K562 (cell line): ENCODE results near the gene B4GALNT3. TPM values are rescaled to one million over a fixed set of nuclear protein-coding genes. Genes with fewer than 3 reads are reported as not detected.

Source experiments
- ATAC-seq: fragments of 200-7000 bp; cut with Tn5 transposase; 3 replicates; pipeline ENCODE4 v1.9.1; 2020; ENCODE audit warnings: moderate library complexity
- BruUV-seq: library from RNA; stranded (reverse); fragments of 400-500 nt; replicated peaks from 2 replicates; lab custom pipeline; 2021; lab: Mats Ljungman, UMichigan
- CTCF ChIA-PET: fragments of 300-600 bp; formaldehyde crosslinking; extraction: SDS; loops from one replicate; lab custom pipeline; 2021; ENCODE audit warnings: low intra/inter-chr PET ratio; lab: Yijun Ruan, JAX
- POLR2A ChIA-PET: fragments of 300-600, 350-650 bp; sonication (Branson Sonifier 250); formaldehyde crosslinking; extraction: SDS; loops from one replicate; lab custom pipeline; 2021; ENCODE audit warnings: antibody characterized with exemption, inconsistent platforms; lab: Yijun Ruan, JAX
- DNase-seq, 4 experiments: peaks; one replicate each; pipeline versions ENCODE4 v3.0.0 to v3.0.0-alpha.2; 2011 to 2018; ENCODE audit warnings: low spot score in 3 of 4, mixed read lengths in 3 of 4; ENCODE audit errors: extremely low read depth in 1 of 4
- FAIRE-seq: peaks from 2 replicates; lab custom pipeline; 2011; peaks lifted over from hg19 to GRCh38; lab: Jason Lieb, UNC
- H2AFZ ChIP-seq: 2 replicates; pipeline ENCODE4 v1.6.0; 2011; ENCODE audit warnings: low read depth, low read length, control low read depth, inconsistent platforms
- H3K27ac ChIP-seq: fragments of 200-600 bp; 3 replicates; pipeline ENCODE4 v1.8.0; 2011; ENCODE audit warnings: low read depth, mild to moderate bottlenecking, control low read depth, inconsistent platforms, low read length, moderate library complexity, mixed read lengths; ENCODE audit errors: extremely low read depth
- H3K27me3 ChIP-seq, 2 experiments: fragments of 300-600 bp in 1 of 2; 2 replicates in 1 of 2; 3 replicates in 1 of 2; pipeline versions ENCODE4 v1.6.0 to v1.8.0; 2011; ENCODE audit warnings: inconsistent platforms in 2 of 2, low read length in 2 of 2, mild to moderate bottlenecking in 1 of 2, mixed read lengths in 1 of 2, moderate library complexity in 1 of 2; ENCODE audit not compliant: control insufficient read depth in 2 of 2, insufficient read depth in 2 of 2
- H3K36me3 ChIP-seq: fragments of 300-600 bp; 3 replicates; pipeline ENCODE4 v1.8.0; 2011; ENCODE audit warnings: mild to moderate bottlenecking, low read length, inconsistent platforms; ENCODE audit not compliant: control insufficient read depth, insufficient read depth
- H3K4me1 ChIP-seq, 2 experiments: fragments of 200-600 bp in 1 of 2; replicated peaks in 1 of 2; 2 replicates in 1 of 2; 3 replicates in 1 of 2; pipeline versions ENCODE4 v1.5.1 to v1.8.0; 2011; ENCODE audit warnings: inconsistent platforms in 2 of 2, low read length in 2 of 2, mild to moderate bottlenecking in 1 of 2, mixed read lengths in 1 of 2, moderate library complexity in 1 of 2; ENCODE audit not compliant: control insufficient read depth in 2 of 2, insufficient read depth in 2 of 2
- H3K4me2 ChIP-seq: 2 replicates; pipeline ENCODE4 v1.6.1; 2011; ENCODE audit warnings: low read length, control low read depth, inconsistent platforms, mixed read lengths; ENCODE audit not compliant: insufficient read depth
- H3K4me3 ChIP-seq: fragments of 200-600 bp; sonication (generic), shearing (Covaris generic); 2 replicates; pipeline ENCODE4 v1.5.1; 2016; ENCODE audit warnings: control low read depth, inconsistent platforms
- H3K79me2 ChIP-seq: fragments of 200-600 bp; 3 replicates; pipeline ENCODE4 v1.8.0; 2011; ENCODE audit warnings: low read length, inconsistent platforms; ENCODE audit not compliant: control insufficient read depth, insufficient read depth
- H3K9ac ChIP-seq, 2 experiments: 2 replicates each; pipeline versions ENCODE4 v1.6.0 to v1.6.1; 2011; ENCODE audit warnings: low read depth in 2 of 2, low read length in 2 of 2, control low read depth in 1 of 2, inconsistent platforms in 1 of 2, mild to moderate bottlenecking in 1 of 2, mixed read lengths in 1 of 2; ENCODE audit not compliant: insufficient read depth in 1 of 2
- H3K9me1 ChIP-seq: one replicate; pipeline ENCODE4 v1.6.0; 2011; ENCODE audit warnings: inconsistent platforms, mild to moderate bottlenecking, low read length, moderate library complexity; ENCODE audit not compliant: control insufficient read depth, insufficient read depth
- H3K9me3 ChIP-seq: replicated peaks from 2 replicates; pipeline ENCODE4 v1.5.1; 2011; ENCODE audit warnings: low read depth, low read length, inconsistent platforms; ENCODE audit not compliant: control insufficient read depth, insufficient read depth
- H4K20me1 ChIP-seq: replicated peaks from 2 replicates; pipeline ENCODE4 v1.6.1; 2011; ENCODE audit warnings: low read length, inconsistent platforms, mixed read lengths; ENCODE audit not compliant: control insufficient read depth, insufficient read depth
- ATF7 ChIP-seq: fragments of 450-650 bp; IDR thresholded peaks from 2 replicates; pipeline ENCODE4 v1.7.1; 2014; ENCODE audit warnings: mild to moderate bottlenecking, moderate library complexity
- CXXC5 ChIP-seq: fragments of 250-450 bp; sonication (Bioruptor Pico); IDR thresholded peaks from 2 replicates; pipeline ENCODE4 v1.8.0; 2022; ENCODE audit warnings: inconsistent platforms, mild to moderate bottlenecking, moderate library complexity
- POLR2A ChIP-seq: fragments of 450-650 bp; conservative IDR thresholded peaks from 2 replicates; pipeline ENCODE4 v1.6.1; 2016
- ZEB2 ChIP-seq: fragments of 450-650 bp; IDR thresholded peaks from 2 replicates; pipeline ENCODE4 v1.6.1; 2016
- ZNF41 ChIP-seq: fragments of 250-450 bp; sonication (Bioruptor Pico); conservative IDR thresholded peaks from 2 replicates; pipeline ENCODE4 v1.4.0; 2020; ENCODE audit warnings: mild to moderate bottlenecking
- WGBS: fragments of 100-300 bp; shearing (Covaris generic); methylation state at CpG from one replicate; pipeline ENCODE4 v1.1.6; 2016; ENCODE audit warnings: low coverage, mixed read lengths; ENCODE audit not compliant: insufficient coverage; ENCODE audit errors: missing lambda C conversion rate; 5-methylcytosine and 5-hydroxymethylcytosine counted together
- in situ Hi-C: fragments of 300-500 bp; cut with MboI; formaldehyde crosslinking; loops from 4 replicates; pipeline ENCODE4 v1.15.0; 2018; ENCODE audit warnings: inconsistent platforms, mixed read lengths
- intact Hi-C: fragments of 100-400 bp; cut with micrococcal nuclease; formaldehyde crosslinking; loops from 2 replicates; pipeline ENCODE4 v1.14.2; 2022
- polyA plus RNA-seq, 8 experiments: library from polyadenylated mRNA; depleted of rRNA in 4 of 8; stranded (reverse) in 5 of 8; unstranded in 3 of 8; fragments of >200 nt; fragmentation: Nextera tagmentation in 2 of 8; fragmentation: Illumina TruSeq in 1 of 8; extraction: Ambion mirVana in 2 of 8; extraction: Trizol in 1 of 8; gene quantifications; 2 replicates each; pipeline versions ENCODE4 v1.2.1 to v1.2.3, GENCODE V29; 2011 to 2014; ENCODE audit warnings: inconsistent platforms in 1 of 8, missing spikeins in 1 of 8
- total RNA-seq, 7 experiments: library from RNA; depleted of rRNA in 6 of 7; stranded (reverse); fragments of >200 nt in 6 of 7; fragmentation: Illumina TruSeq in 2 of 7; extraction: Trizol in 2 of 7; gene quantifications; 2 replicates each; pipeline versions ENCODE4 v1.2.1 to v1.2.3, GENCODE V29; 2011 to 2021; ENCODE audit warnings: low replicate concordance in 1 of 7
- TF ChIP-seq, protein P1 (sequence below): sonication (generic); formaldehyde crosslinking; IDR thresholded peaks from 2 replicates; pipeline ENCODE4 v1.8.1; 2023; ENCODE audit warnings: mild to moderate bottlenecking, missing genetic modification reagents
- TF ChIP-seq, protein P2 (sequence below): sonication (generic); formaldehyde crosslinking; IDR thresholded peaks from 2 replicates; pipeline ENCODE4 v1.8.0; 2022; ENCODE audit warnings: mild to moderate bottlenecking, missing genetic modification reagents
- TF ChIP-seq, protein P3 (sequence below): sonication (generic); formaldehyde crosslinking; IDR thresholded peaks from 2 replicates; pipeline ENCODE4 v1.8.0; 2022; ENCODE audit warnings: missing genetic modification reagents, mild to moderate bottlenecking, borderline replicate concordance

Gene B4GALNT3
- total and polyA plus RNA-seq, 9 of the 15 experiments (the other 6 are each of a cell fraction or from before 2014, with no cell fraction given), result 0.04 to 0.36 (median 0.10) TPM; not detected in 6

GRCh38 chr12:553216-554000 lies 93.7 kb downstream of the B4GALNT3 start (continued):
- TF ChIP-seq, protein P1, sequence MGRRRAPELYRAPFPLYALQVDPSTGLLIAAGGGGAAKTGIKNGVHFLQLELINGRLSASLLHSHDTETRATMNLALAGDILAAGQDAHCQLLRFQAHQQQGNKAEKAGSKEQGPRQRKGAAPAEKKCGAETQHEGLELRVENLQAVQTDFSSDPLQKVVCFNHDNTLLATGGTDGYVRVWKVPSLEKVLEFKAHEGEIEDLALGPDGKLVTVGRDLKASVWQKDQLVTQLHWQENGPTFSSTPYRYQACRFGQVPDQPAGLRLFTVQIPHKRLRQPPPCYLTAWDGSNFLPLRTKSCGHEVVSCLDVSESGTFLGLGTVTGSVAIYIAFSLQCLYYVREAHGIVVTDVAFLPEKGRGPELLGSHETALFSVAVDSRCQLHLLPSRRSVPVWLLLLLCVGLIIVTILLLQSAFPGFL, result no peak
- TF ChIP-seq ZEB2 (no peak), CXXC5 (CRISPR knock-in tag) (no peak), ZNF41 (CRISPR knock-in tag) (no peak)

- Histone ChIP-seq H3K9me3 (no peaks in the 10 kb centered on the region), H3K27ac (no peak overlapping the region), H3K9ac (no peak overlapping the region), H3K27me3 (peaks cover 3 to 69% of the 10 kb centered on the region in 2 experiments; a peak in 4 of 5 replicates), H2AFZ (no peak overlapping the region), H4K20me1 (peaks cover 4% of the 10 kb centered on the region; the same call in 1 of the 2 replicates), H3K4me3 (no peak overlapping the region), H3K4me2 (no peak overlapping the region), H3K36me3 (no peaks in the 10 kb centered on the region), H3K4me1 (peaks cover 0 to 11% of the 10 kb centered on the region in 2 experiments; a peak in 3 of 5 replicates), H3K9me1 (no peaks in the 10 kb centered on the region), H3K79me2 (no peaks in the 10 kb centered on the region)
- ATAC-seq (no peak), DNase-seq (no peak), FAIRE-seq (no peak)
- ChIA-PET CTCF (no interaction called here), POLR2A (interaction anchor here (0.6 kb wide), 1 partner anchor 458 kb away, joined by 3 read pairs; no protein-coding TSS in a partner anchor)
- intact Hi-C loops, result no loop called here
- WGBS, result 22% methylated on average over 6 of the region's 8 CpGs
- TF ChIP-seq ATF7 (no peak), POLR2A (no peak)
- TF ChIP-seq, protein P2, sequence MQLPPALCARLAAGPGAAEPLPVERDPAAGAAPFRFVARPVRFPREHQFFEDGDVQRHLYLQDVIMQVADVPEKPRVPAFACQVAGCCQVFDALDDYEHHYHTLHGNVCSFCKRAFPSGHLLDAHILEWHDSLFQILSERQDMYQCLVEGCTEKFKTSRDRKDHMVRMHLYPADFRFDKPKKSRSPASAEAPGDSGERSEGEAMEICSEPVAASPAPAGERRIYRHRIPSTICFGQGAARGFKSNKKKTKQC, result no peak
- TF ChIP-seq, protein P3, sequence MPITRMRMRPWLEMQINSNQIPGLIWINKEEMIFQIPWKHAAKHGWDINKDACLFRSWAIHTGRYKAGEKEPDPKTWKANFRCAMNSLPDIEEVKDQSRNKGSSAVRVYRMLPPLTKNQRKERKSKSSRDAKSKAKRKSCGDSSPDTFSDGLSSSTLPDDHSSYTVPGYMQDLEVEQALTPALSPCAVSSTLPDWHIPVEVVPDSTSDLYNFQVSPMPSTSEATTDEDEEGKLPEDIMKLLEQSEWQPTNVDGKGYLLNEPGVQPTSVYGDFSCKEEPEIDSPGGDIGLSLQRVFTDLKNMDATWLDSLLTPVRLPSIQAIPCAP (CRISPR knock-in tag), result no peak
- in situ Hi-C loops, result loop anchor here (25.0 kb wide), 1 partner anchor 1033 kb away; the partner anchor contains the start of gene FBXL14
- no TSS peak for BruUV-seq
These were observed 94.2 kb downstream of the B4GALNT3 start for GRCh38 chr12:554001-554285.
